ENCODE results near the gene ATG5.

DNA sequence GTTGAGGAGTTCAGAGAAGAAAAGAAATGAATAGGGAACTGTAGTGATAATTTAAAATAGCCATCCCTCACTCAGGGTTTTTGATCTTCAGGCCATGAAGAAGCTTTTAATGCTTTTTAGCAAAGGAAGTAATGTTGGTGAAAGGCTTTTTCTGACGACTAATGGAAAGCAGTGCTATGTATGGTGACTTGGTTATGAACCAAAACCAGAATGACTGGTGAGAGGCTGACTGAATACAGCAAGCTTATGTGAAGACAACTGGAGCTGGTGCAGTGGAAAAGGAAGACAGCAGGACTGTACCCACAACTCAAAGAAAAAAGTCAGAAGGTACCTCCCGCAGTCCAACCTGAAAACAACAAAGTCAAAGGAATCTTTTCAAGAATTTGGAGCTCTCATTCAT is 120.6 kb downstream of the ATG5 start:
- TF ChIP-seq, protein P1, sequence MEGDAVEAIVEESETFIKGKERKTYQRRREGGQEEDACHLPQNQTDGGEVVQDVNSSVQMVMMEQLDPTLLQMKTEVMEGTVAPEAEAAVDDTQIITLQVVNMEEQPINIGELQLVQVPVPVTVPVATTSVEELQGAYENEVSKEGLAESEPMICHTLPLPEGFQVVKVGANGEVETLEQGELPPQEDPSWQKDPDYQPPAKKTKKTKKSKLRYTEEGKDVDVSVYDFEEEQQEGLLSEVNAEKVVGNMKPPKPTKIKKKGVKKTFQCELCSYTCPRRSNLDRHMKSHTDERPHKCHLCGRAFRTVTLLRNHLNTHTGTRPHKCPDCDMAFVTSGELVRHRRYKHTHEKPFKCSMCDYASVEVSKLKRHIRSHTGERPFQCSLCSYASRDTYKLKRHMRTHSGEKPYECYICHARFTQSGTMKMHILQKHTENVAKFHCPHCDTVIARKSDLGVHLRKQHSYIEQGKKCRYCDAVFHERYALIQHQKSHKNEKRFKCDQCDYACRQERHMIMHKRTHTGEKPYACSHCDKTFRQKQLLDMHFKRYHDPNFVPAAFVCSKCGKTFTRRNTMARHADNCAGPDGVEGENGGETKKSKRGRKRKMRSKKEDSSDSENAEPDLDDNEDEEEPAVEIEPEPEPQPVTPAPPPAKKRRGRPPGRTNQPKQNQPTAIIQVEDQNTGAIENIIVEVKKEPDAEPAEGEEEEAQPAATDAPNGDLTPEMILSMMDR (conservative IDR thresholded peaks at IDR 0.05; ENCODE audit: low read length), result no peak
- TF ChIP-seq EZH2phosphoT487 (IDR thresholded peaks at IDR 0.05; ENCODE audit: borderline replicate concordance), result no peak

Data from Loucy (cell line).